Skeletal muscle satellite cell (primary cell): ENCODE measurements around the gene PSD.

Experiments used
- H3K27me3 ChIP-seq: 2 replicates; pipeline ENCODE4 v1.7.0; 2013; ENCODE audit warnings: low read length; ENCODE audit not compliant: control insufficient read depth, insufficient read depth
- H3K36me3 ChIP-seq: 2 replicates; pipeline ENCODE4 v1.7.0; 2013; ENCODE audit warnings: mild to moderate bottlenecking, control low read depth, low read length; ENCODE audit not compliant: insufficient read depth
- H3K4me1 ChIP-seq: 2 replicates; pipeline ENCODE4 v1.7.0; 2013; ENCODE audit warnings: low read length; ENCODE audit not compliant: control insufficient read depth, insufficient read depth
- H3K4me2 ChIP-seq: 2 replicates; pipeline ENCODE4 v1.7.0; 2013; ENCODE audit warnings: mild to moderate bottlenecking, low read length
- H3K4me3 ChIP-seq: 2 replicates; pipeline ENCODE4 v1.7.0; 2013; ENCODE audit warnings: low read length
- H3K9ac ChIP-seq: 2 replicates; pipeline ENCODE4 v1.7.0; 2013; ENCODE audit warnings: mild to moderate bottlenecking, low read depth, low read length, moderate library complexity
- H3K9me3 ChIP-seq: replicated peaks from 2 replicates; pipeline ENCODE4 v1.7.0; 2013; ENCODE audit warnings: mild to moderate bottlenecking, control low read depth, low read length

PSD gene

GRCh38 chr10:102414749-102415148 is 3.8 kb downstream of the PSD start:
- peaks cover 6% of the 10 kb centered on the region for H3K4me1 ChIP-seq
- H3K36me3 ChIP-seq: no peaks in the 10 kb centered on the region
- H3K4me2 ChIP-seq: no peak overlapping the region
- H3K27me3 ChIP-seq: peaks cover 79% of the 10 kb centered on the region
- no peak overlapping the region for H3K9ac ChIP-seq
- H3K4me3 ChIP-seq: no peak overlapping the region
- H3K9me3 ChIP-seq: no peaks in the 10 kb centered on the region

GRCh38 chr10:102413806-102414561 is 4.6 kb downstream of the PSD start:
- Histone ChIP-seq H3K27me3 (peaks cover 82% of the 10 kb centered on the region), H3K9ac (no peak overlapping the region), H3K4me1 (peaks cover 8% of the 10 kb centered on the region)

GRCh38 chr10:102413053-102413705 is 5.4 kb downstream of the PSD start:
- Histone ChIP-seq H3K4me3 (no peak overlapping the region), H3K9me3 (no peaks in the 10 kb centered on the region), H3K4me2 (no peak overlapping the region), H3K9ac (no peak overlapping the region), H3K4me1 (peaks cover 12% of the 10 kb centered on the region), H3K27me3 (peaks cover 83% of the 10 kb centered on the region), H3K36me3 (no peaks in the 10 kb centered on the region)

More at GRCh38 chr10:102413806-102414561, 4.6 kb downstream of the PSD start:
- no peaks in the 10 kb centered on the region for H3K9me3 ChIP-seq
- H3K4me3 ChIP-seq: no peak overlapping the region
- no peak overlapping the region for H3K4me2 ChIP-seq
- H3K36me3 ChIP-seq: no peaks in the 10 kb centered on the region

GRCh38 chr10:102412293-102412692 is 6.3 kb downstream of the PSD start:
- Histone ChIP-seq H3K4me3 (no peak overlapping the region), H3K4me1 (peaks cover 12% of the 10 kb centered on the region), H3K27me3 (peaks cover 86% of the 10 kb centered on the region), H3K4me2 (no peak overlapping the region), H3K36me3 (no peaks in the 10 kb centered on the region), H3K9me3 (no peaks in the 10 kb centered on the region), H3K9ac (no peak overlapping the region)

GRCh38 chr10:102411341-102412255 is 7.0 kb downstream of the PSD start:
- Histone ChIP-seq H3K27me3 (peaks cover 86% of the 10 kb centered on the region), H3K4me3 (no peak overlapping the region), H3K4me2 (no peak overlapping the region), H3K9ac (no peak overlapping the region), H3K4me1 (peaks cover 12% of the 10 kb centered on the region), H3K9me3 (no peaks in the 10 kb centered on the region), H3K36me3 (no peaks in the 10 kb centered on the region)

- Histone ChIP-seq H3K9ac (no peak overlapping the region), H3K9me3 (no peaks in the 10 kb centered on the region), H3K4me2 (peak overlapping the region; percentile 54), H3K36me3 (no peaks in the 10 kb centered on the region), H3K27me3 (peaks cover 78% of the 10 kb centered on the region), H3K4me1 (peaks cover 12% of the 10 kb centered on the region), H3K4me3 (peak overlapping the region; percentile 15)
Observed at GRCh38 chr10:102410429-102411073, 8.0 kb downstream of the PSD start.

- Histone ChIP-seq H3K4me1 (peaks cover 12% of the 10 kb centered on the region), H3K9me3 (no peaks in the 10 kb centered on the region), H3K4me2 (peak overlapping the region; percentile 85), H3K36me3 (no peaks in the 10 kb centered on the region), H3K9ac (no peak overlapping the region), H3K27me3 (peaks cover 72% of the 10 kb centered on the region), H3K4me3 (peak overlapping the region; percentile 47)
Observed at GRCh38 chr10:102409604-102410428, 8.8 kb downstream of the PSD start.

- no peak overlapping the region for H3K9ac ChIP-seq
- peaks cover 12% of the 10 kb centered on the region for H3K4me1 ChIP-seq
- H3K36me3 ChIP-seq: no peaks in the 10 kb centered on the region
- peaks cover 63% of the 10 kb centered on the region for H3K27me3 ChIP-seq
- no peaks in the 10 kb centered on the region for H3K9me3 ChIP-seq
- peak overlapping the region; percentile 67 for H3K4me3 ChIP-seq
- peak overlapping the region; percentile 85 for H3K4me2 ChIP-seq
Observed at GRCh38 chr10:102408728-102409603, 9.6 kb downstream of the PSD start.

- H3K36me3 ChIP-seq: no peaks in the 10 kb centered on the region
- H3K9ac ChIP-seq: no peak overlapping the region
- H3K4me2 ChIP-seq: peak overlapping the region; percentile 85
- H3K4me3 ChIP-seq: peak overlapping the region; percentile 67
- peaks cover 57% of the 10 kb centered on the region for H3K27me3 ChIP-seq
- no peaks in the 10 kb centered on the region for H3K9me3 ChIP-seq
- H3K4me1 ChIP-seq: peaks cover 12% of the 10 kb centered on the region
Observed at GRCh38 chr10:102408131-102408727, 10.4 kb downstream of the PSD start.
